Measurements from ENCODE around the gene ILKAP.
"Not testable (repeated sequence)": the region's sequence is repeated elsewhere in the genome, so short reads cannot be mapped to it uniquely, and the experiment has no call there.

Gene ILKAP

GRCh38 chr2:238182362-238182761 lies 21.1 kb downstream of the ILKAP start:
- no peak for DNase-seq (ENCODE audit: low spot score in 2 of 2)
- no peak overlapping the region for H3K4me3 Mint-ChIP-seq
- H3K27ac Mint-ChIP-seq: no peak overlapping the region
- H3K4me1 Mint-ChIP-seq: no peaks in the 10 kb centered on the region
- no peaks in the 10 kb centered on the region for H3K9me3 Mint-ChIP-seq
- ATAC-seq: no peak
- peaks cover 100% of the 10 kb centered on the region for H3K36me3 Mint-ChIP-seq

GRCh38 chr2:238180554-238180953 lies 22.9 kb downstream of the ILKAP start:
- ATAC-seq (no peak), DNase-seq (ENCODE audit: low spot score in 2 of 2) (no peak)
- H3K4me1 Mint-ChIP-seq: no peaks in the 10 kb centered on the region
- peaks cover 100% of the 10 kb centered on the region for H3K36me3 Mint-ChIP-seq
- H3K27ac Mint-ChIP-seq: no peak overlapping the region
- H3K4me3 Mint-ChIP-seq: no peak overlapping the region
- H3K9me3 Mint-ChIP-seq: no peaks in the 10 kb centered on the region

GRCh38 chr2:238176613-238177012 lies 26.9 kb downstream of the ILKAP start:
- no peaks in the 10 kb centered on the region for H3K9me3 Mint-ChIP-seq
- no peak overlapping the region for H3K4me3 Mint-ChIP-seq
- ATAC-seq: no peak
- no peak overlapping the region for H3K27ac Mint-ChIP-seq
- H3K4me1 Mint-ChIP-seq: no peaks in the 10 kb centered on the region
- peaks cover 98% of the 10 kb centered on the region for H3K36me3 Mint-ChIP-seq
- no peak for DNase-seq (ENCODE audit: low spot score in 2 of 2)

GRCh38 chr2:238174701-238175100 lies 28.8 kb downstream of the ILKAP start:
- no peaks in the 10 kb centered on the region for H3K4me1 Mint-ChIP-seq
- no peak overlapping the region for H3K4me3 Mint-ChIP-seq
- peaks cover 98% of the 10 kb centered on the region for H3K36me3 Mint-ChIP-seq
- DNase-seq (ENCODE audit: low spot score in 2 of 2) (no peak), ATAC-seq (no peak)
- no peak overlapping the region for H3K27ac Mint-ChIP-seq
- H3K9me3 Mint-ChIP-seq: no peaks in the 10 kb centered on the region

- Mint-ChIP-seq H3K36me3 (peaks cover 98% of the 10 kb centered on the region), H3K9me3 (no peaks in the 10 kb centered on the region), H3K27ac (no peak overlapping the region), H3K4me1 (no peaks in the 10 kb centered on the region), H3K4me3 (no peak overlapping the region)
- DNase-seq (ENCODE audit: low spot score in 2 of 2) (no peak), ATAC-seq (no peak)
Measured at GRCh38 chr2:238174291-238174690, 29.2 kb downstream of the ILKAP start.

- ATAC-seq: no peak
- Mint-ChIP-seq H3K27ac (no peak overlapping the region), H3K36me3 (peaks cover 98% of the 10 kb centered on the region)
Measured at GRCh38 chr2:238173692-238174091, 29.8 kb downstream of the ILKAP start.

GRCh38 chr2:238172439-238172838 lies 31.1 kb downstream of the ILKAP start:
- no peak for ATAC-seq
- peaks cover 87% of the 10 kb centered on the region for H3K36me3 Mint-ChIP-seq
- H3K27ac Mint-ChIP-seq: peak overlapping the region; percentile 62
- H3K4me3 Mint-ChIP-seq: no peak overlapping the region
- DNase-seq (ENCODE audit: low spot score in 2 of 2): no peak
- no peaks in the 10 kb centered on the region for H3K4me1 Mint-ChIP-seq
- no peaks in the 10 kb centered on the region for H3K9me3 Mint-ChIP-seq

More at GRCh38 chr2:238173692-238174091, 29.8 kb downstream of the ILKAP start:
- H3K4me3 Mint-ChIP-seq: no peak overlapping the region
- H3K4me1 Mint-ChIP-seq: no peaks in the 10 kb centered on the region
- DNase-seq (ENCODE audit: low spot score in 2 of 2): no peak
- no peaks in the 10 kb centered on the region for H3K9me3 Mint-ChIP-seq

GRCh38 chr2:238171575-238172187 lies 31.8 kb downstream of the ILKAP start:
- no peaks in the 10 kb centered on the region for H3K4me1 Mint-ChIP-seq

GRCh38 chr2:238171072-238171431 lies 32.4 kb downstream of the ILKAP start:
- not testable (repeated sequence) for ATAC-seq
- H3K36me3 Mint-ChIP-seq: peaks cover 73% of the 10 kb centered on the region

More at GRCh38 chr2:238171575-238172187, 31.8 kb downstream of the ILKAP start:
- Mint-ChIP-seq H3K9me3 (no peaks in the 10 kb centered on the region), H3K4me3 (no peak overlapping the region), H3K36me3 (peaks cover 79% of the 10 kb centered on the region), H3K27ac (peak overlapping the region; percentile 62)
- ATAC-seq (no peak), DNase-seq (ENCODE audit: low spot score in 2 of 2) (no peak)

GRCh38 chr2:238170386-238171071 lies 33.0 kb downstream of the ILKAP start:
- Mint-ChIP-seq H3K4me3 (no peak overlapping the region), H3K9me3 (no peaks in the 10 kb centered on the region), H3K27ac (peak overlapping the region; percentile 26), H3K4me1 (no peaks in the 10 kb centered on the region), H3K36me3 (peaks cover 67% of the 10 kb centered on the region)
- ATAC-seq (no peak), DNase-seq (ENCODE audit: low spot score in 2 of 2) (no peak)

More at GRCh38 chr2:238171072-238171431, 32.4 kb downstream of the ILKAP start:
- not testable (repeated sequence) for DNase-seq (ENCODE audit: low spot score in 2 of 2); H3K4me3 Mint-ChIP-seq; H3K9me3 Mint-ChIP-seq; H3K4me1 Mint-ChIP-seq
- H3K27ac Mint-ChIP-seq: peak overlapping the region; percentile 62

GRCh38 chr2:238169708-238170251 lies 33.7 kb downstream of the ILKAP start:
- Mint-ChIP-seq H3K27ac (peak overlapping the region; percentile 26), H3K36me3 (peaks cover 60% of the 10 kb centered on the region), H3K4me3 (no peak overlapping the region), H3K9me3 (no peaks in the 10 kb centered on the region), H3K4me1 (peaks cover 5% of the 10 kb centered on the region)
- ATAC-seq (no peak), DNase-seq (ENCODE audit: low spot score in 2 of 2) (no peak)

- ATAC-seq (no peak), DNase-seq (ENCODE audit: low spot score in 2 of 2) (no peak)
- H3K4me3 Mint-ChIP-seq: no peak overlapping the region
- H3K36me3 Mint-ChIP-seq: peaks cover 56% of the 10 kb centered on the region
- H3K27ac Mint-ChIP-seq: no peak overlapping the region
- H3K4me1 Mint-ChIP-seq: peaks cover 7% of the 10 kb centered on the region
- H3K9me3 Mint-ChIP-seq: no peaks in the 10 kb centered on the region
Measured at GRCh38 chr2:238169048-238169707, 34.3 kb downstream of the ILKAP start.

- no peaks in the 10 kb centered on the region for H3K9me3 Mint-ChIP-seq
- DNase-seq (ENCODE audit: low spot score in 2 of 2) (no peak), ATAC-seq (no peak)
- H3K36me3 Mint-ChIP-seq: peaks cover 48% of the 10 kb centered on the region
- no peak overlapping the region for H3K4me3 Mint-ChIP-seq
- peaks cover 7% of the 10 kb centered on the region for H3K4me1 Mint-ChIP-seq
- H3K27ac Mint-ChIP-seq: no peak overlapping the region
Measured at GRCh38 chr2:238168196-238169047, 35.1 kb downstream of the ILKAP start.

- ATAC-seq: no peak
- Mint-ChIP-seq H3K4me3 (no peak overlapping the region), H3K36me3 (peaks cover 42% of the 10 kb centered on the region), H3K27ac (no peak overlapping the region), H3K9me3 (no peaks in the 10 kb centered on the region), H3K4me1 (peaks cover 7% of the 10 kb centered on the region)
- DNase-seq (ENCODE audit: low spot score in 2 of 2): no peak
Measured at GRCh38 chr2:238167761-238168160, 35.7 kb downstream of the ILKAP start.

GRCh38 chr2:238167344-238167715 lies 36.2 kb downstream of the ILKAP start:
- no peak for ATAC-seq
- H3K27ac Mint-ChIP-seq: no peak overlapping the region
- no peaks in the 10 kb centered on the region for H3K9me3 Mint-ChIP-seq
- no peak overlapping the region for H3K4me3 Mint-ChIP-seq
- peaks cover 37% of the 10 kb centered on the region for H3K36me3 Mint-ChIP-seq
- H3K4me1 Mint-ChIP-seq: peaks cover 7% of the 10 kb centered on the region
- no peak for DNase-seq (ENCODE audit: low spot score in 2 of 2)

Data from stimulated activated effector memory CD8-positive, alpha-beta T cell treated with anti-CD3 and anti-CD28 coated beads, Interleukin-12 subunit alpha, Interleukin-12 subunit beta, amount 100 ng/mL, for 72 hours (primary cell).